Activated CD4-positive, alpha-beta T cell treated with anti-CD3 and anti-CD28 coated beads, Interleukin-2, amount 50 U/mL, for 16 hours (primary cell): ENCODE results near the gene DTNBP1.

Experiments used
- DNase-seq: peaks from one replicate; pipeline ENCODE4 v3.0.0-alpha.2; 2020

DTNBP1 gene

GRCh38 chr6:15585760-15586214 lies 77.0 kb downstream of the DTNBP1 start:
- no peak for DNase-seq

- DNase-seq: no peak
These were observed 80.3 kb downstream of the DTNBP1 start for GRCh38 chr6:15582499-15582898.

GRCh38 chr6:15581751-15582150 lies 81.1 kb downstream of the DTNBP1 start:
- DNase-seq: no peak

GRCh38 chr6:15580326-15580725 lies 82.5 kb downstream of the DTNBP1 start:
- no peak for DNase-seq

- DNase-seq: no peak
These were observed 84.0 kb downstream of the DTNBP1 start for GRCh38 chr6:15578716-15579391.

- no peak for DNase-seq
These were observed 85.2 kb downstream of the DTNBP1 start for GRCh38 chr6:15577550-15578171.

- DNase-seq: no peak
These were observed 85.7 kb downstream of the DTNBP1 start for GRCh38 chr6:15577106-15577505.

GRCh38 chr6:15575357-15576033 lies 87.3 kb downstream of the DTNBP1 start:
- DNase-seq: no peak

GRCh38 chr6:15574486-15574885 lies 88.3 kb downstream of the DTNBP1 start:
- DNase-seq: no peak

GRCh38 chr6:15574023-15574422 lies 88.8 kb downstream of the DTNBP1 start:
- DNase-seq: no peak

- no peak for DNase-seq
These were observed 89.4 kb downstream of the DTNBP1 start for GRCh38 chr6:15573384-15573783.

- no peak for DNase-seq
These were observed 90.4 kb downstream of the DTNBP1 start for GRCh38 chr6:15572296-15573016.

GRCh38 chr6:15570171-15570570 lies 92.7 kb downstream of the DTNBP1 start:
- DNase-seq: no peak

- DNase-seq: no peak
These were observed 93.5 kb downstream of the DTNBP1 start for GRCh38 chr6:15569035-15569995.

- DNase-seq: no peak
These were observed 99.9 kb downstream of the DTNBP1 start for GRCh38 chr6:15562977-15563376.

- no peak for DNase-seq
These were observed 101.2 kb downstream of the DTNBP1 start for GRCh38 chr6:15561447-15562199.

GRCh38 chr6:15560713-15561112 lies 102.1 kb downstream of the DTNBP1 start:
- no peak for DNase-seq

GRCh38 chr6:15557174-15557573 lies 105.7 kb downstream of the DTNBP1 start:
- no peak for DNase-seq

- DNase-seq: no peak
These were observed 106.1 kb downstream of the DTNBP1 start for GRCh38 chr6:15556711-15557110.

- no peak for DNase-seq
These were observed 107.5 kb downstream of the DTNBP1 start for GRCh38 chr6:15555101-15556038.
